ENCODE measurements around the gene LRRC32.

LRRC32 gene

GRCh38 chr11:76616676-76617552, 53.6 kb downstream of the LRRC32 start:
- Histone ChIP-seq H3K4me1 (ENCODE audit: insufficient read depth, low read length, poor library complexity, severe bottlenecking) (no peaks in the 10 kb centered on the region), H3K4me2 (ENCODE audit: low read depth, low read length, poor library complexity, severe bottlenecking) (no peak overlapping the region), H3K9me3 (ENCODE audit: insufficient read depth, low read depth, low read length) (no peaks in the 10 kb centered on the region), H3K4me3 (ENCODE audit: low read length, poor library complexity, severe bottlenecking) (no peak overlapping the region), H4K20me1 (ENCODE audit: insufficient read depth, low read length, poor library complexity, severe bottlenecking) (no peaks in the 10 kb centered on the region), H3K9ac (ENCODE audit: low read depth, low read length, poor library complexity, severe bottlenecking) (no peak overlapping the region), H2AFZ (ENCODE audit: low read length) (no peak overlapping the region), H3K27me3 (ENCODE audit: insufficient read depth, low read length, poor library complexity, severe bottlenecking) (no peaks in the 10 kb centered on the region), H3K79me2 (ENCODE audit: insufficient read depth, low read length) (no peaks in the 10 kb centered on the region), H3F3A (ENCODE audit: low read depth) (no peaks in the 10 kb centered on the region), H3K36me3 (ENCODE audit: insufficient read depth, low read length) (no peaks in the 10 kb centered on the region), H3K9me2 (replicated peaks; ENCODE audit: low read depth, low read length) (no peaks in the 10 kb centered on the region)
- TF ChIP-seq, protein P1, sequence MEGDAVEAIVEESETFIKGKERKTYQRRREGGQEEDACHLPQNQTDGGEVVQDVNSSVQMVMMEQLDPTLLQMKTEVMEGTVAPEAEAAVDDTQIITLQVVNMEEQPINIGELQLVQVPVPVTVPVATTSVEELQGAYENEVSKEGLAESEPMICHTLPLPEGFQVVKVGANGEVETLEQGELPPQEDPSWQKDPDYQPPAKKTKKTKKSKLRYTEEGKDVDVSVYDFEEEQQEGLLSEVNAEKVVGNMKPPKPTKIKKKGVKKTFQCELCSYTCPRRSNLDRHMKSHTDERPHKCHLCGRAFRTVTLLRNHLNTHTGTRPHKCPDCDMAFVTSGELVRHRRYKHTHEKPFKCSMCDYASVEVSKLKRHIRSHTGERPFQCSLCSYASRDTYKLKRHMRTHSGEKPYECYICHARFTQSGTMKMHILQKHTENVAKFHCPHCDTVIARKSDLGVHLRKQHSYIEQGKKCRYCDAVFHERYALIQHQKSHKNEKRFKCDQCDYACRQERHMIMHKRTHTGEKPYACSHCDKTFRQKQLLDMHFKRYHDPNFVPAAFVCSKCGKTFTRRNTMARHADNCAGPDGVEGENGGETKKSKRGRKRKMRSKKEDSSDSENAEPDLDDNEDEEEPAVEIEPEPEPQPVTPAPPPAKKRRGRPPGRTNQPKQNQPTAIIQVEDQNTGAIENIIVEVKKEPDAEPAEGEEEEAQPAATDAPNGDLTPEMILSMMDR (conservative IDR thresholded peaks at IDR 0.05; ENCODE audit: low read length): no peak

GRCh38 chr11:76615950-76616349, 54.6 kb downstream of the LRRC32 start:
- Histone ChIP-seq H3K9me2 (replicated peaks; ENCODE audit: low read depth, low read length) (no peaks in the 10 kb centered on the region), H4K20me1 (ENCODE audit: insufficient read depth, low read length, poor library complexity, severe bottlenecking) (no peaks in the 10 kb centered on the region), H2AFZ (ENCODE audit: low read length) (no peak overlapping the region), H3K4me1 (ENCODE audit: insufficient read depth, low read length, poor library complexity, severe bottlenecking) (no peaks in the 10 kb centered on the region), H3K4me2 (ENCODE audit: low read depth, low read length, poor library complexity, severe bottlenecking) (no peak overlapping the region), H3K36me3 (ENCODE audit: insufficient read depth, low read length) (no peaks in the 10 kb centered on the region), H3F3A (ENCODE audit: low read depth) (no peaks in the 10 kb centered on the region), H3K27me3 (ENCODE audit: insufficient read depth, low read length, poor library complexity, severe bottlenecking) (no peaks in the 10 kb centered on the region), H3K79me2 (ENCODE audit: insufficient read depth, low read length) (no peaks in the 10 kb centered on the region), H3K9me3 (ENCODE audit: insufficient read depth, low read depth, low read length) (no peaks in the 10 kb centered on the region), H3K9ac (ENCODE audit: low read depth, low read length, poor library complexity, severe bottlenecking) (no peak overlapping the region), H3K4me3 (ENCODE audit: low read length, poor library complexity, severe bottlenecking) (no peak overlapping the region)
- TF ChIP-seq, protein P1 (conservative IDR thresholded peaks at IDR 0.05; ENCODE audit: low read length): no peak
- no peak for TF ChIP-seq EZH2phosphoT487 (IDR thresholded peaks at IDR 0.05; ENCODE audit: borderline replicate concordance)

- H3K27me3 ChIP-seq (ENCODE audit: insufficient read depth, low read length, poor library complexity, severe bottlenecking): no peaks in the 10 kb centered on the region
- no peak for TF ChIP-seq EZH2phosphoT487 (IDR thresholded peaks at IDR 0.05; ENCODE audit: borderline replicate concordance)
- TF ChIP-seq, protein P1 (conservative IDR thresholded peaks at IDR 0.05; ENCODE audit: low read length): no peak
These were observed 55.9 kb downstream of the LRRC32 start for GRCh38 chr11:76614471-76615179.

More at GRCh38 chr11:76614471-76615179, 55.9 kb downstream of the LRRC32 start:
- no peaks in the 10 kb centered on the region for H3K9me2 ChIP-seq (replicated peaks; ENCODE audit: low read depth, low read length)
- no peaks in the 10 kb centered on the region for H3F3A ChIP-seq (ENCODE audit: low read depth)
- no peak overlapping the region for H3K4me3 ChIP-seq (ENCODE audit: low read length, poor library complexity, severe bottlenecking)
- no peaks in the 10 kb centered on the region for H4K20me1 ChIP-seq (ENCODE audit: insufficient read depth, low read length, poor library complexity, severe bottlenecking)
- no peak overlapping the region for H3K4me2 ChIP-seq (ENCODE audit: low read depth, low read length, poor library complexity, severe bottlenecking)
- no peak overlapping the region for H3K9ac ChIP-seq (ENCODE audit: low read depth, low read length, poor library complexity, severe bottlenecking)
- H3K79me2 ChIP-seq (ENCODE audit: insufficient read depth, low read length): no peaks in the 10 kb centered on the region
- H3K36me3 ChIP-seq (ENCODE audit: insufficient read depth, low read length): no peaks in the 10 kb centered on the region
- no peak overlapping the region for H2AFZ ChIP-seq (ENCODE audit: low read length)
- H3K9me3 ChIP-seq (ENCODE audit: insufficient read depth, low read depth, low read length): no peaks in the 10 kb centered on the region
- no peaks in the 10 kb centered on the region for H3K4me1 ChIP-seq (ENCODE audit: insufficient read depth, low read length, poor library complexity, severe bottlenecking)
